ENCODE results near the gene ANKRD55. TPM values are rescaled to one million over a fixed set of nuclear protein-coding genes. Genes with fewer than 3 reads are reported as not detected.
A peak's percentile ranks its signal among the peaks of the same experiment; 100 is the strongest.
"Not testable (repeated sequence)": the region's sequence is repeated elsewhere in the genome, so short reads cannot be mapped to it uniquely, and the experiment has no call there.

ANKRD55 gene
- total RNA-seq, 1 donor from 2014 or later: not detected

- DNase-seq (ENCODE audit: low read depth): no peak
Observed at GRCh38 chr5:56253924-56254323, 20.8 kb upstream of the ANKRD55 start.

GRCh38 chr5:56253126-56253525, 20.0 kb upstream of the ANKRD55 start:
- DNase-seq (ENCODE audit: low read depth): no peak

- DNase-seq (ENCODE audit: low read depth): no peak
Observed at GRCh38 chr5:56251918-56252553, 18.9 kb upstream of the ANKRD55 start.

GRCh38 chr5:56251440-56251839, 18.3 kb upstream of the ANKRD55 start:
- DNase-seq (ENCODE audit: low read depth): no peak

GRCh38 chr5:56250011-56250410, 16.9 kb upstream of the ANKRD55 start:
- no peak for DNase-seq (ENCODE audit: low read depth)

GRCh38 chr5:56249085-56249484, 16.0 kb upstream of the ANKRD55 start:
- DNase-seq (ENCODE audit: low read depth): not testable (repeated sequence)

GRCh38 chr5:56247592-56247991, 14.5 kb upstream of the ANKRD55 start:
- DNase-seq (ENCODE audit: low read depth): peak; percentile 28

GRCh38 chr5:56246769-56247168, 13.6 kb upstream of the ANKRD55 start:
- DNase-seq (ENCODE audit: low read depth): no peak

GRCh38 chr5:56245481-56245880, 12.4 kb upstream of the ANKRD55 start:
- no peak for DNase-seq (ENCODE audit: low read depth)

- DNase-seq (ENCODE audit: low read depth): no peak
Observed at GRCh38 chr5:56244627-56245026, 11.5 kb upstream of the ANKRD55 start.

- not testable (repeated sequence) for DNase-seq (ENCODE audit: low read depth)
Observed at GRCh38 chr5:56242271-56242670, 9.1 kb upstream of the ANKRD55 start.

GRCh38 chr5:56232538-56232937, 592 bp downstream of the ANKRD55 start:
- no peak for DNase-seq (ENCODE audit: low read depth)

- no peak for DNase-seq (ENCODE audit: low read depth)
Observed at GRCh38 chr5:56230576-56230975, 2.6 kb downstream of the ANKRD55 start.

GRCh38 chr5:56229111-56229510, 4.0 kb downstream of the ANKRD55 start:
- no peak for DNase-seq (ENCODE audit: low read depth)

GRCh38 chr5:56228631-56229030, 4.5 kb downstream of the ANKRD55 start:
- DNase-seq (ENCODE audit: low read depth): no peak

- DNase-seq (ENCODE audit: low read depth): no peak
Observed at GRCh38 chr5:56227691-56228090, 5.4 kb downstream of the ANKRD55 start.

- DNase-seq (ENCODE audit: low read depth): not testable (repeated sequence)
Observed at GRCh38 chr5:56223298-56223697, 9.8 kb downstream of the ANKRD55 start.

- not testable (repeated sequence) for DNase-seq (ENCODE audit: low read depth)
Observed at GRCh38 chr5:56221601-56222000, 11.5 kb downstream of the ANKRD55 start.

GRCh38 chr5:56215019-56215830, 17.9 kb downstream of the ANKRD55 start:
- no peak for DNase-seq (ENCODE audit: low read depth)

- not testable (repeated sequence) for DNase-seq (ENCODE audit: low read depth)
Observed at GRCh38 chr5:56213886-56214535, 19.1 kb downstream of the ANKRD55 start.

- DNase-seq (ENCODE audit: low read depth): no peak
Observed at GRCh38 chr5:56212130-56212879, 20.8 kb downstream of the ANKRD55 start.
